Right lobe of liver (tissue), 4 donors: ENCODE data around the gene TPD52L2.

Source experiments
- POLR2A ChIP-seq: fragments of 450-650 bp; IDR thresholded peaks from one replicate; pipeline ENCODE4 v1.6.1; 2017; ENCODE audit warnings: antibody characterized with exemption, mild to moderate bottlenecking
- TF ChIP-seq, protein P1 (sequence below), 4 donors: fragments of 200-600 bp in 3 of 4; fragments of 450-650 bp in 1 of 4; IDR thresholded peaks; one replicate each; pipeline versions ENCODE4 v1.5.1 to v1.8.0; 2016 to 2022; ENCODE audit warnings: antibody characterized with exemption in 4 of 4, mild to moderate bottlenecking in 2 of 4
- donor health status: DM: no; HTN: no; CAD: no.
- donor health status: DM: no; HTN: no; CAD: no.
- donor health status: DM: no; HTN: yes; CAD: no.

DNA sequence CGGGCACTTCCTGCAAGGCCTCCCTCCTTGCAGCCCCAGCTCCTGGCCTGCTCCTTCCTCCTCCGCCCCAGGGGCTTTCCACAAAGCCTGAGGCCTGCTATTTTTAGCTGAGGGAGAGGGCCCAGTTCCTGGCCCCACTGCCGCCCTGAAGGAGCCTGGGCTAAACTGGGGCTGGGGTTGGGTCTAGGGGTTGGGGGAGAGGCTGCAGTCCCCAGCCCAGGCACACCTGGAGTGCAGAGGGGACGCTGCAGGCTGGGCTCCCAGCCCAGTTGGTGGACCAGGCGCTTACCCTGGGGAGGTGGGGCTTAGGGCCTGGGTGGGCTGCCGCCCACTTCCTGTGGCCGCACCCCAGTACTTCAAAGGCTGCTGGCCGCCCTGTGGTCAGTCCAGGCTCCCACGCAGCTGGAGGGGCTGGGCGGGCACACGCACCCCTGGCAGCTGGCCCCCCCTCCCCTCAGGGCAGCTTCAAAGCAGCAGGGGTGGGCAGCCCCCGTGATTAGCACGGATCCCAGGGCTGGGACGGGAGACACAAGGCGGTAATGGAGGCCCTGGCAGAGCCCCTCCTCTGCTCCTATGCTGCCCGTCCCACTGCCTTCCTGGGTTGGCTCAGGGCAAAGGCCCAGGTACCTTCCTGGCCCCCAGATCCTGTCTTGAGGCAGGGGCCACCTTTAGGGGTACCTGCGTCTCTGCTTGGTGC lies 10.9 kb upstream of the TPD52L2 start:
- TF ChIP-seq, protein P1, sequence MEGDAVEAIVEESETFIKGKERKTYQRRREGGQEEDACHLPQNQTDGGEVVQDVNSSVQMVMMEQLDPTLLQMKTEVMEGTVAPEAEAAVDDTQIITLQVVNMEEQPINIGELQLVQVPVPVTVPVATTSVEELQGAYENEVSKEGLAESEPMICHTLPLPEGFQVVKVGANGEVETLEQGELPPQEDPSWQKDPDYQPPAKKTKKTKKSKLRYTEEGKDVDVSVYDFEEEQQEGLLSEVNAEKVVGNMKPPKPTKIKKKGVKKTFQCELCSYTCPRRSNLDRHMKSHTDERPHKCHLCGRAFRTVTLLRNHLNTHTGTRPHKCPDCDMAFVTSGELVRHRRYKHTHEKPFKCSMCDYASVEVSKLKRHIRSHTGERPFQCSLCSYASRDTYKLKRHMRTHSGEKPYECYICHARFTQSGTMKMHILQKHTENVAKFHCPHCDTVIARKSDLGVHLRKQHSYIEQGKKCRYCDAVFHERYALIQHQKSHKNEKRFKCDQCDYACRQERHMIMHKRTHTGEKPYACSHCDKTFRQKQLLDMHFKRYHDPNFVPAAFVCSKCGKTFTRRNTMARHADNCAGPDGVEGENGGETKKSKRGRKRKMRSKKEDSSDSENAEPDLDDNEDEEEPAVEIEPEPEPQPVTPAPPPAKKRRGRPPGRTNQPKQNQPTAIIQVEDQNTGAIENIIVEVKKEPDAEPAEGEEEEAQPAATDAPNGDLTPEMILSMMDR (IDR thresholded peaks at IDR 0.05), result no peak
- no peak for TF ChIP-seq POLR2A
